ENCODE measurements around the gene TSPAN17.

TSPAN17 gene

GRCh38 chr5:176646049-176646706 lies 1.1 kb upstream of the TSPAN17 start:
- Histone ChIP-seq H3K27me3 (ENCODE audit: control insufficient read depth, insufficient read depth, low read length) (no peaks in the 10 kb centered on the region), H3K4me3 (ENCODE audit: low read depth, low read length) (no peak overlapping the region), H3K36me3 (ENCODE audit: control insufficient read depth, insufficient read depth, low read length) (no peaks in the 10 kb centered on the region), H3K9me3 (ENCODE audit: control insufficient read depth, insufficient read depth, low read length) (no peaks in the 10 kb centered on the region), H3K4me1 (ENCODE audit: control insufficient read depth, insufficient read depth, low read length) (peaks cover 13% of the 10 kb centered on the region), H3K9ac (ENCODE audit: low read depth, low read length) (no peak overlapping the region)

- H3K4me1 ChIP-seq (ENCODE audit: control insufficient read depth, insufficient read depth, low read length) = peaks cover 13% of the 10 kb centered on the region
- no peaks in the 10 kb centered on the region for H3K27me3 ChIP-seq (ENCODE audit: control insufficient read depth, insufficient read depth, low read length)
- no peaks in the 10 kb centered on the region for H3K9me3 ChIP-seq (ENCODE audit: control insufficient read depth, insufficient read depth, low read length)
- H3K4me3 ChIP-seq (ENCODE audit: low read depth, low read length) = peak overlapping the region; percentile 58
- no peaks in the 10 kb centered on the region for H3K36me3 ChIP-seq (ENCODE audit: control insufficient read depth, insufficient read depth, low read length)
- no peak overlapping the region for H3K9ac ChIP-seq (ENCODE audit: low read depth, low read length)
These were observed 616 bp upstream of the TSPAN17 start for GRCh38 chr5:176646707-176647029.

DNA sequence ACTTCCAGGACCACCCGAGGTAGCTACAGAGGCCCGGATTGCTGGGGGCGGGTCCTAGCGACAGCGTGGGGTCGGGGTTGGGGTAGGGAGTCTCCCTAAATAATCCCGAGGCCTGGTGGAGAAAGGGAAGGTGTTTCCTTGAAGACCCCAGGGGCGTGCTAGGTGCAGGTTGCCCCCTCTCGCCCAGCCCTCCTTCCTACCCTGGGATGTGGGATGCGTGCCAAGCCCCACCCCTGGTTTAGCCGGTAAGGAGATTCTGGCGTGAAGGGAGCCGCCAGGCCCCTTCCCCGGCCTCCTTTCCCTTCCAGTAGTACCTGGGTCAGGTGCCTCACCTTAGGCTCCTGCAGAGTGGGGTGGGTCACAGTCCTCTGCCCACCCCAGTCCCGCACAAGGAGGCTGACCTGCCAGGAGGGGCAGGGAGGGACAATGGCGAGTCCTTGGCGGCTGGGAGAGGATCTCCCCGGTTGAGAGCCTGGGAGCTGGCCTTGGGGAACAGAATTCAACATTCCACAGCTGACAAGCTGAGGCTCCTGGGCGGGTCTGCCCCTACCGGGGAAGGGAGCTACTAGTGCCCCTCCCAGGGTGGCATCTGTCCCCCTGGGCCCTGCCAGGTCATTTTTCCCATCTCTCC lies 674 bp downstream of the TSPAN17 start:
- Histone ChIP-seq H3K36me3 (ENCODE audit: control insufficient read depth, insufficient read depth, low read length) (no peaks in the 10 kb centered on the region), H3K9ac (ENCODE audit: low read depth, low read length) (peak overlapping the region; percentile 54), H3K27me3 (ENCODE audit: control insufficient read depth, insufficient read depth, low read length) (no peaks in the 10 kb centered on the region), H3K9me3 (ENCODE audit: control insufficient read depth, insufficient read depth, low read length) (no peaks in the 10 kb centered on the region), H3K4me3 (ENCODE audit: low read depth, low read length) (peak overlapping the region; percentile 73), H3K4me1 (ENCODE audit: control insufficient read depth, insufficient read depth, low read length) (peaks cover 13% of the 10 kb centered on the region)

DNA sequence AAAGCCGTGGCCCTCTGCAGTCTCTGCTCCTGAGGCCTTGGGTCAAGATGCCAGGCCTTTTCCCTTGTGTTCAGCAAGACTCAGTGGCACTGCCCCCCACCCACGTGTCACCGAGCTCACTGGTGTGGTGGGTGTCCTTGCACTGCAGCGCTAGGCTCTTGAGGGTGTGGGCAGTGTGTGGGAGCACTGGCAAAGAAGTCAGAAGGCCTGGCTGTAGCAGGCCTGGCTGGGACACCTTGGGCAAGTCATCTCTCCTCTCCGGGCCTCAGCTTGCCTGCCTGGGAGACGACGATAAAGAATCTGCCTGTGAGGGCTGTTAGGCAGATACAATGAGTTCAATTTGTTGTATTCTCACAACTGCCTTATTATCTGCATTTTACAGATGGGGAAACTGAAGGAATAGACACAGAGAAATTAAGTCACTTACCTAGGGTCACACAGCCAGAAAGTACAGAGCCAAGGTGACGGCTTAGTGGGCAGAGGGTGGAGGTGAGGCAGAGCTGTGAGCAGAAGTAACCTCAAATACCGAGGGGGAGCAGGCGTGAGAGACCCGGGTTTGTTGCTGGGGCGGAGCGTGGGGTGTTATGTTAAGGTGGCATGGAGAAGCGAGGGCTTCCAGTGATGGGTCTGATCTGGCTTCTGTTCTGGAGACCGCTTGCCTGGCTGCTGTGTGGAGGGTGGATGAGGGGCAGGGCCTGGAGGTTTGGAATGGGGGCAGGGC lies 1.4 kb downstream of the TSPAN17 start:
- Histone ChIP-seq H3K9ac (ENCODE audit: low read depth, low read length) (no peak overlapping the region), H3K27me3 (ENCODE audit: control insufficient read depth, insufficient read depth, low read length) (no peaks in the 10 kb centered on the region), H3K36me3 (ENCODE audit: control insufficient read depth, insufficient read depth, low read length) (peaks cover 3% of the 10 kb centered on the region), H3K9me3 (ENCODE audit: control insufficient read depth, insufficient read depth, low read length) (no peaks in the 10 kb centered on the region), H3K4me1 (ENCODE audit: control insufficient read depth, insufficient read depth, low read length) (peaks cover 12% of the 10 kb centered on the region), H3K4me3 (ENCODE audit: low read depth, low read length) (peak overlapping the region; percentile 73)

GRCh38 chr5:176650354-176650884 lies 3.1 kb downstream of the TSPAN17 start:
- H3K27me3 ChIP-seq (ENCODE audit: control insufficient read depth, insufficient read depth, low read length) = no peaks in the 10 kb centered on the region

GRCh38 chr5:176651472-176651980 lies 4.2 kb downstream of the TSPAN17 start:
- H3K9me3 ChIP-seq (ENCODE audit: control insufficient read depth, insufficient read depth, low read length) = no peaks in the 10 kb centered on the region
- H3K4me1 ChIP-seq (ENCODE audit: control insufficient read depth, insufficient read depth, low read length) = no peaks in the 10 kb centered on the region
- H3K4me3 ChIP-seq (ENCODE audit: low read depth, low read length) = no peak overlapping the region
- H3K36me3 ChIP-seq (ENCODE audit: control insufficient read depth, insufficient read depth, low read length) = peaks cover 6% of the 10 kb centered on the region
- no peak overlapping the region for H3K9ac ChIP-seq (ENCODE audit: low read depth, low read length)
- H3K27me3 ChIP-seq (ENCODE audit: control insufficient read depth, insufficient read depth, low read length) = no peaks in the 10 kb centered on the region

More at GRCh38 chr5:176650354-176650884, 3.1 kb downstream of the TSPAN17 start:
- Histone ChIP-seq H3K9ac (ENCODE audit: low read depth, low read length) (no peak overlapping the region), H3K4me3 (ENCODE audit: low read depth, low read length) (no peak overlapping the region), H3K36me3 (ENCODE audit: control insufficient read depth, insufficient read depth, low read length) (peaks cover 6% of the 10 kb centered on the region), H3K4me1 (ENCODE audit: control insufficient read depth, insufficient read depth, low read length) (no peaks in the 10 kb centered on the region), H3K9me3 (ENCODE audit: control insufficient read depth, insufficient read depth, low read length) (no peaks in the 10 kb centered on the region)

- no peaks in the 10 kb centered on the region for H3K4me1 ChIP-seq (ENCODE audit: control insufficient read depth, insufficient read depth, low read length)
- H3K36me3 ChIP-seq (ENCODE audit: control insufficient read depth, insufficient read depth, low read length) = peaks cover 11% of the 10 kb centered on the region
- no peak overlapping the region for H3K4me3 ChIP-seq (ENCODE audit: low read depth, low read length)
- no peaks in the 10 kb centered on the region for H3K9me3 ChIP-seq (ENCODE audit: control insufficient read depth, insufficient read depth, low read length)
- no peaks in the 10 kb centered on the region for H3K27me3 ChIP-seq (ENCODE audit: control insufficient read depth, insufficient read depth, low read length)
- H3K9ac ChIP-seq (ENCODE audit: low read depth, low read length) = no peak overlapping the region
These were observed 4.9 kb downstream of the TSPAN17 start for GRCh38 chr5:176652136-176652535.

GRCh38 chr5:176653401-176654385 lies 6.4 kb downstream of the TSPAN17 start:
- Histone ChIP-seq H3K9ac (ENCODE audit: low read depth, low read length) (no peak overlapping the region), H3K9me3 (ENCODE audit: control insufficient read depth, insufficient read depth, low read length) (no peaks in the 10 kb centered on the region)

GRCh38 chr5:176654856-176655255 lies 7.6 kb downstream of the TSPAN17 start:
- Histone ChIP-seq H3K36me3 (ENCODE audit: control insufficient read depth, insufficient read depth, low read length) (peaks cover 17% of the 10 kb centered on the region), H3K4me3 (ENCODE audit: low read depth, low read length) (no peak overlapping the region), H3K9me3 (ENCODE audit: control insufficient read depth, insufficient read depth, low read length) (no peaks in the 10 kb centered on the region), H3K27me3 (ENCODE audit: control insufficient read depth, insufficient read depth, low read length) (no peaks in the 10 kb centered on the region), H3K9ac (ENCODE audit: low read depth, low read length) (no peak overlapping the region), H3K4me1 (ENCODE audit: control insufficient read depth, insufficient read depth, low read length) (no peaks in the 10 kb centered on the region)

More at GRCh38 chr5:176653401-176654385, 6.4 kb downstream of the TSPAN17 start:
- H3K36me3 ChIP-seq (ENCODE audit: control insufficient read depth, insufficient read depth, low read length) = peaks cover 17% of the 10 kb centered on the region
- H3K4me1 ChIP-seq (ENCODE audit: control insufficient read depth, insufficient read depth, low read length) = no peaks in the 10 kb centered on the region
- H3K27me3 ChIP-seq (ENCODE audit: control insufficient read depth, insufficient read depth, low read length) = no peaks in the 10 kb centered on the region
- H3K4me3 ChIP-seq (ENCODE audit: low read depth, low read length) = no peak overlapping the region

DNA sequence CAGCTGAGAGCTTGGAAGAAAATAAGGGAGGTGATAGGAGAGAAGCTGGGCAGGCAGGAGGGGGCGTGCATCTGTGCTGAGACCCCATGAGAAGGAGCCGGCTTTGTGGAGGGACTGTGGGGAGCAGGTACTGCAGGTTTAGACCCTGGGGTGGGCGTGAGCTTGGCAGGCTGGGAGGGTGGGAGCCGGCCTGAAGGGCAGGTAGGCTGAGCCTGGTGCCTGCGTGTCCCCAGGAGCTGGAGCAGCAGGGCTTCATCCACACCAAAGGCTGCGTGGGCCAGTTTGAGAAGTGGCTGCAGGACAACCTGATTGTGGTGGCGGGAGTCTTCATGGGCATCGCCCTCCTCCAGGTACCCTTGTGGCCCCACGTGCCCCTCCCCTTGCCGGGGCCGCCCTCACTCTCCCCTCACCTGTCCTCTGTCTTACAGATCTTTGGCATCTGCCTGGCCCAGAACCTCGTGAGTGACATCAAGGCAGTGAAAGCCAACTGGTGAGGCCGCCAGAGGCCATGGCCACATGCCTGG lies 9.2 kb downstream of the TSPAN17 start:
- Histone ChIP-seq H3K4me3 (ENCODE audit: low read depth, low read length) (no peak overlapping the region), H3K27me3 (ENCODE audit: control insufficient read depth, insufficient read depth, low read length) (no peaks in the 10 kb centered on the region), H3K9ac (ENCODE audit: low read depth, low read length) (no peak overlapping the region), H3K4me1 (ENCODE audit: control insufficient read depth, insufficient read depth, low read length) (no peaks in the 10 kb centered on the region), H3K36me3 (ENCODE audit: control insufficient read depth, insufficient read depth, low read length) (peaks cover 17% of the 10 kb centered on the region), H3K9me3 (ENCODE audit: control insufficient read depth, insufficient read depth, low read length) (no peaks in the 10 kb centered on the region)
